Liver (tissue), 3 donors: ENCODE data around the gene EGFR.

Source experiments
- ATF3 ChIP-seq: IDR thresholded peaks from 2 replicates; pipeline ENCODE4 v1.6.1; 2016; ENCODE audit warnings: antibody characterized with exemption
- CTCF ChIP-seq: fragments of 150-350 bp; IDR thresholded peaks from 2 replicates; pipeline ENCODE4 v1.5.1; 2017; ENCODE audit warnings: improper control_type of control experiment, low read depth, low read length; ENCODE audit not compliant: missing input control
- EGR1 ChIP-seq, 2 donors: IDR thresholded peaks; 2 replicates each; pipeline ENCODE4 v1.6.1; 2016 to 2018; ENCODE audit warnings: antibody characterized with exemption in 2 of 2, low read depth in 2 of 2
- FOXA1 ChIP-seq: IDR thresholded peaks from 2 replicates; pipeline ENCODE4 v1.6.1; 2016; ENCODE audit warnings: antibody characterized with exemption
- JUND ChIP-seq, 2 donors: IDR thresholded peaks; 2 replicates each; pipeline ENCODE4 v1.6.1; 2016; ENCODE audit warnings: antibody characterized with exemption in 2 of 2
- MAX ChIP-seq: IDR thresholded peaks from 2 replicates; pipeline ENCODE4 v1.6.1; 2016; ENCODE audit warnings: antibody characterized with exemption
- RAD21 ChIP-seq, 2 donors: IDR thresholded peaks; 2 replicates each; pipeline ENCODE4 v1.6.1; 2016; ENCODE audit warnings: antibody characterized with exemption in 2 of 2, mild to moderate bottlenecking in 2 of 2
- REST ChIP-seq: IDR thresholded peaks from 2 replicates; pipeline ENCODE4 v1.6.1; 2016; ENCODE audit warnings: antibody characterized with exemption, mild to moderate bottlenecking
- RXRA ChIP-seq, 2 donors: IDR thresholded peaks; 2 replicates each; pipeline ENCODE4 v1.6.1; 2017 to 2018; ENCODE audit warnings: antibody characterized with exemption in 2 of 2, mild to moderate bottlenecking in 1 of 2
- TAF1 ChIP-seq: conservative IDR thresholded peaks from 2 replicates; pipeline ENCODE4 v1.6.1; 2016; ENCODE audit warnings: antibody characterized with exemption, mild to moderate bottlenecking
- YY1 ChIP-seq: IDR thresholded peaks from 2 replicates; pipeline ENCODE4 v1.6.1; 2016; ENCODE audit warnings: antibody characterized with exemption, mild to moderate bottlenecking
- ZBTB33 ChIP-seq: IDR thresholded peaks from 2 replicates; pipeline ENCODE4 v1.6.1; 2016; ENCODE audit warnings: antibody characterized with exemption
- donor health status: healthy.
- donor health status: healthy.

- TF ChIP-seq CTCF (no peak), EGR1 (IDR thresholded peaks at IDR 0.05; ENCODE audit: low read depth in 2 of 2) (no peak), ATF3 (no peak), TAF1 (no peak), RXRA (IDR thresholded peaks at IDR 0.05) (no peak), FOXA1 (no peak), ZBTB33 (no peak), RAD21 (IDR thresholded peaks at IDR 0.05) (no peak), YY1 (no peak), MAX (no peak), JUND (IDR thresholded peaks at IDR 0.05) (no peak), REST (no peak)
These were observed 142.4 kb downstream of the EGFR start for GRCh38 chr7:55161154-55161687.
